GM11168 (cell line): ENCODE data around the gene SFMBT1.
"Not testable (repeated sequence)": the region's sequence is repeated elsewhere in the genome, so short reads cannot be mapped to it uniquely, and the experiment has no call there.

Experiments
- in situ Hi-C: fragments of 300-500 bp; cut with MboI; formaldehyde crosslinking; loops from one replicate; pipeline ENCODE4 v1.12.0; 2022; ENCODE audit warnings: low sequenced_read_pairs; ENCODE audit not compliant: unreplicated experiment

SFMBT1 gene

GRCh38 chr3:53040351-53040820 is 5.5 kb downstream of the SFMBT1 start:
- in situ Hi-C loops: no loop called here

DNA sequence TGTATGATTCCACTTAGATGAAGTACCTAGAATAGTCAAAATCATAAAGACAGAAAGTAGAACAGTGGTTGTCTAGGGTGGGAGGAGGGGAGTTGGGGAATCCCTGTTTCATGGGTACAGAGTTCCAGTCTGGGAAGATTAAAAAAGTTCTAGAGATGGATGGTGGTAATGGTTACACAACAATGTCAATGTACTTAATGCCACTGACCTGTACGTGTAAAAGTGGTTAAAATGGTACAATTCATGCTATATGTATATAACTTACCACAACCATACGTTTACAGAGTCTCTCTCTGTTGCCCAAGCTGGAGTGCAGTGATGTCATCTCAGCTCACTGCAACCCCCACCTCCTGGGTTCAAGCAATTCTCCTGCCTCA is 6.5 kb downstream of the SFMBT1 start:
- in situ Hi-C loops: no loop called here

GRCh38 chr3:53038679-53039375 is 7.0 kb downstream of the SFMBT1 start:
- in situ Hi-C loops: no loop called here

DNA sequence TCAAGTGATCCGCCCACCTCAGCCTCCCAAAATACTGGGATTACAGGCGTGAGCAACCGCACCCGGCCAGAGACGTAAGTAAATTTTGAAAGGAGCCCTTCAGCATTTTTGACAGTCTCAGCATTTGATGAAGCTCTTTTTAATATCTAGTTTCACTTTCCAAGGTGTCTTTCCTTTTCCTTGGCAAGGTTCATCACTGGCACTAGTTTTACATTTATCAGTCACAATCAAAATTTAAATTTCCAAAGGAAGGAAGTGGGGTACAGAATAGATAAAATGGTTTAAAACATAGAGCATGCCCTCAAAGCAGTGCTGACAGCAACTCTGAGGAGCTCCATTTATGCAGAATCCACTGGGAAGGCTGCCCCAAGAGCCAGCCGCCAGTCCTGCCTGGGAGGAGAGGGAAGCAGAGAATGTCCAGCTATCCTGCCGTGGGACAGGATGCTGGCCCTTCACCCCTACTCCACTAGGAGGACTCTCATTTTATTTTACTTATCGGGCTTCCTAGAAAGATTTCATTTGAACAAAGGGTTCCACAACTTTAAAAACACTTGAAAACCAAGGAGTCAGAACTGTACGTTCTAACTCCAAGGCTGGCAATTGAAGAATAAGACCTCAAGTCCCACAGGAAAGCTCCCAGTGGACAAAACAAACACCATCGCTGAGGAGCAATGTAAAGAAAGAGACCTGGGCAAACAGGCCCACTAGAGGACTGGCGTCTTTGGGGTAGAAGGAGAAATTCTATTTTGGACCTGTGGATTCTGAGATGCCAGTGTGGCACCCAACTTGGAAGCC is 9.9 kb downstream of the SFMBT1 start:
- in situ Hi-C loops: no loop called here

DNA sequence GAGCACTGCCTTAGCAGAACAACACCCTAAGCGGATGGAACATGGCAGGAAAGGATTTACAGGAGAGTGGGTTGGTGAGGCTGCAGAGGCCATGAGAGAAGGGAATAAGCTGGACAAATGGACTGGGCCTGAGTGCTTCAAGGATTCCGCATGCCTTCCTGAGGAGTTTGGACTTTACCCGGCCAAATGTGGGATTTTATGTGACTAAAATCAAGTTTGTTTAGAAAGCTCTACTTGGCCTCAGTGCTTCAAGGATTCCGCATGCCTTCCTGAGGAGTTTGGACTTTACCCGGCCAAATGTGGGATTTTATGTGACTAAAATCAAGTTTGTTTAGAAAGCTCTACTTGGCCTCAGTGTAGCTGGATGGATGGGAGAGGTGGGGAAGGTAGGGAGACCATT is 10.9 kb downstream of the SFMBT1 start:
- in situ Hi-C loops: not testable (repeated sequence)

DNA sequence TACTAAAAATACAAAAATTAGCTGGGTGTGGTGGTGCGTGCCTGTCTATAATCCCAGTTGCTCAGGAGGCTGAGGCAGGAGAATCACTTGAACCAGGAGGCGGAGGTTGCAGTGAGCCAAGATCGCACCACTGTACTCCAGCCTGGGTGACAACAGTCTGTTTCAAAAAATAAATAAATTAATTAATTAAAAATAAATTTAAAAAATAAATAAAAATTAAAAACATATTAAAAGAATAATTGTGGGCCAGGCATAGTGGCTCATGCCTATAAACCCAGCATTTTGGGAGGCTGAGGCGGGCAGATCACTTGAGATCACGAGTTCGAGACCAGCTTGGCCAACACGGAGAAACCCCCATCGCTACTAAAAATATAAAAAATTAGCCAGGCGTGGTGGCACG is 11.5 kb downstream of the SFMBT1 start:
- in situ Hi-C loops: not testable (repeated sequence)

- in situ Hi-C loops: no loop called here
These were observed 13.3 kb downstream of the SFMBT1 start for GRCh38 chr3:53032609-53033008.

DNA sequence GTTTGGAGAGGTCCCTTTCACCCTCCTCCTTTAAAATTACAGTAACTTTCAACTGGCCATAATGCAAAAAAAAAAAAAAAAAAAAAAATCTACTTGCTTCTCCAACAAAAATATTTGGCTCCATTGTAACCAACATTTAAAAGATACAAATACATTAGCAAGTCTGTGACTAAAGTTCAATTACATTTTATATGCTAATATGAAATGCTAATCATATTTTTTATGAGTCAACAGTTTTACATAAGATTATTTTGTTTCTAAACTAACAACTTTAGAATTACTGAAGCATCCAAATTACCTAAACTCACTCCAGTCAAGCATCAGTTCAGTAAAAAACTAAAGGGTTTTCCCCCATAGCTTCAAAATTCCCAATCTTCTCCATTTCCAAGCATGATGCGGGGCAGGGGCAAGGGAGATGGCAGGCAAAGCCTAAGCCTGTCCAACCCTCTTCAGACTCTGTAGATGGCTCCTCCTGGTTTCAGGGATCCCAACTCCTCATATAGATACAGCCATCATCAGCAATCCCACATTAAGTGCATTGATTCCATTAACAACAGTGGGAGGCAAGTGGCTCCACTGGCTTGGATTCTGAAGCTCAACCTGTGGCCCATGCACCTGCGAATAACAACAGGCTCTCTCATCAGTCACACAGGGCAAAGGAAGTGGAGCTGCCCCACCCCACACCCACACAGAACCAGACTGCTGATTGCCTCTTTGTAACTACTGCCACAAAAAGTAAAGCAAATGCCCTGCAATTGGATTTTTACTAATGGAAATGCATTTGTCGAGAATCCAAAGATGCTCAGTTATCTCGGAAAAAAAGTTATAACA is 15.0 kb downstream of the SFMBT1 start:
- in situ Hi-C loops: no loop called here

DNA sequence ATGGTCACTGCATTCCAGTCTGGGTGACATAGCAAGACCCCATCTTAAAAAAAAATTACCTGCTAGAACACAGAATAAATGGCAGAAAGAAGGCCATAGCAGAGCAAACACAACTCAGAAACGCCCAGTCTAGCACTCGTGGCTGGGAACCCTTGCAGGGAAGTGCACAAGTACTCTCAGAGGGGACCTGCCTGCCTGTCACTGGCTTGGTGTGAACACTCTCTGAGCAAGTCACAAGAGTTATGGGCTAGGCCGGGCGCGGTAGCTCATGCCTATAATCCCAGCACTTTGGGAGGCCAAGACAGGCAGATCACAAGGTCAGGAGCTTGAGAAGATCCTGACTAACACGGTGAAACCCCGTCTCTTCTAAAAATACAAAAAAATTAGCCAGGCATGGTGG is 17.2 kb downstream of the SFMBT1 start:
- in situ Hi-C loops: no loop called here

GRCh38 chr3:53027254-53027844 is 18.5 kb downstream of the SFMBT1 start:
- in situ Hi-C loops: no loop called here

GRCh38 chr3:53026382-53027162 is 19.3 kb downstream of the SFMBT1 start:
- in situ Hi-C loops: no loop called here

DNA sequence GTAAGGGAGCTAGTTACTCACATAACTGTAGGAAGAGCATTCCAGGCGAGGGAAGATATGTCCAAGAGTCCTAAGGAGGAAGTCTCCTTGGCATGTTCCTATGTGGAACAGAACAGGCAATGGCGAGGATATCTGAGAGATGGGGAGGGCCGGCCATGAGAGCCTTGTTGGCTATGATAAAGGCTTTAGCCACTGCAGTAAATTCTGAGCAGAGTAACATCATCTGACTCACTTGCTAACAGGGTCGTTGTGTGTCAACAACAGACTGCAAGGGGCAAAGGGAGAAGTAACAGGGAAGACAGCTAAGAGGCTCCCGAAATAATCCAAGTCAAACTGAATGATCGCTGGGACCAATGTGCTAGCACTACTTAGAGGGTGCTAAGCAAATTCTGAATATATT is 21.6 kb downstream of the SFMBT1 start:
- in situ Hi-C loops: no loop called here

GRCh38 chr3:53023072-53023823 is 22.6 kb downstream of the SFMBT1 start:
- in situ Hi-C loops: no loop called here

- in situ Hi-C loops: no loop called here
These were observed 23.2 kb downstream of the SFMBT1 start for GRCh38 chr3:53022647-53023046.

- in situ Hi-C loops: no loop called here
These were observed 29.6 kb downstream of the SFMBT1 start for GRCh38 chr3:53016236-53016635.

GRCh38 chr3:53011324-53011723 is 34.5 kb downstream of the SFMBT1 start:
- in situ Hi-C loops: no loop called here

- in situ Hi-C loops: no loop called here
These were observed 35.9 kb downstream of the SFMBT1 start for GRCh38 chr3:53009826-53010539.

DNA sequence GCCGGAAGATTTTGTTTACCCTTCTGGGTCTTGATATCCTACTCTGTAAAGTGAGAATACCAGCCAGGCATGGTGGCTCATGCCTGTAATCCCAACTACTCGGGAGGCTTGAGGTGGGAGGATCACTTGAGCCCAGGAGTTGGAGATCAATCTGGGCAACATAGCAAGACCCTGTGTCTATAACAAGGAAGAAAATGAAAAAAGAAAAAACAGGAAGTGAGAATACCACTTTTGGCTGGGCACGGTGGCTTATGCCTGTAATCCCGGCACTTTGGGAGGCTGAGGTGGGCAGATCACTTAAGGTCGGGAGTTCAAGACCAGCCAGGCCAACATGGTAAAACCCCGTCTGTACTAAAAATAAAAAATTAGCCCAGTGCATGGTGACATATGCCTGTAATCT is 36.9 kb downstream of the SFMBT1 start:
- in situ Hi-C loops: no loop called here
